GM19463 (cell line): ENCODE measurements around the gene MTCP1.

Experiments
- ATAC-seq: cut with Tn5 transposase; IDR thresholded peaks from one replicate; pipeline ENCODE4 v1.9.1; 2021; ENCODE audit warnings: mild to moderate bottlenecking, moderate library complexity; ENCODE audit not compliant: unreplicated experiment

Gene MTCP1

GRCh38 chrX:155070975-155071693 lies at the start of gene MTCP1, which contains the start of the genes BRCC3 and CMC4:
Gene MTCP1, minus strand, starts transcription at chrX:155071136. Its CDS starts 5,126 bp downstream, at chrX:155066010.
Gene BRCC3, plus strand, starts transcription at chrX:155071508. Its CDS starts 20 bp downstream, at chrX:155071528.
Gene CMC4, minus strand, starts transcription at chrX:155071136. Its CDS starts 7,113 bp downstream, at chrX:155064023.
- ATAC-seq, result peak; percentile 86

GRCh38 chrX:155115174-155115819 lies 44.4 kb upstream of the MTCP1 start:
- no peak for ATAC-seq

- ATAC-seq, result no peak
Observed at GRCh38 chrX:155113097-155113496, 42.2 kb upstream of the MTCP1 start.

- no peak for ATAC-seq
Observed at GRCh38 chrX:155112171-155112570, 41.2 kb upstream of the MTCP1 start.

- no peak for ATAC-seq
Observed at GRCh38 chrX:155108427-155108826, 37.5 kb upstream of the MTCP1 start.

GRCh38 chrX:155105919-155106318 lies 35.0 kb upstream of the MTCP1 start:
- ATAC-seq, result no peak

GRCh38 chrX:155094468-155095061 lies 23.6 kb upstream of the MTCP1 start:
- ATAC-seq, result no peak

- no peak for ATAC-seq
Observed at GRCh38 chrX:155086961-155087735, 16.2 kb upstream of the MTCP1 start.

- ATAC-seq, result no peak
Observed at GRCh38 chrX:155086202-155086840, 15.4 kb upstream of the MTCP1 start.

GRCh38 chrX:155071694-155072280 lies 851 bp upstream of the MTCP1 start:
- peak; percentile 16 for ATAC-seq

GRCh38 chrX:155070663-155070974 lies 317 bp downstream of the MTCP1 start:
- ATAC-seq, result peak; percentile 10

- ATAC-seq, result no peak
Observed at GRCh38 chrX:155070038-155070437, 898 bp downstream of the MTCP1 start.

GRCh38 chrX:155069414-155069813 lies 1.5 kb downstream of the MTCP1 start:
- no peak for ATAC-seq

- ATAC-seq, result no peak
Observed at GRCh38 chrX:155068165-155068564, 2.8 kb downstream of the MTCP1 start.

- ATAC-seq, result no peak
Observed at GRCh38 chrX:155065035-155065734, 5.8 kb downstream of the MTCP1 start.

GRCh38 chrX:155061760-155062159 lies 9.2 kb downstream of the MTCP1 start:
- no peak for ATAC-seq

- ATAC-seq, result peak; percentile 86
Observed at GRCh38 chrX:155056877-155057792, 13.8 kb downstream of the MTCP1 start.

- no peak for ATAC-seq
Observed at GRCh38 chrX:155056471-155056870, 14.5 kb downstream of the MTCP1 start.

- no peak for ATAC-seq
Observed at GRCh38 chrX:155055494-155055893, 15.4 kb downstream of the MTCP1 start.
